GM12891 (cell line): ENCODE data around the gene HIRA.

Experiments
- PAX5 ChIP-seq: IDR thresholded peaks from 2 replicates; pipeline ENCODE4 v1.6.1; 2011; ENCODE audit warnings: low read length, moderate library complexity, mild to moderate bottlenecking; ENCODE audit not compliant: insufficient read depth, severe bottlenecking
- POLR2A ChIP-seq: IDR thresholded peaks from 2 replicates; pipeline ENCODE4 v1.6.1; 2011; ENCODE audit warnings: low read depth, low read length, control low read depth
- POLR2AphosphoS5 ChIP-seq: IDR thresholded peaks from 2 replicates; pipeline ENCODE4 v1.6.1; 2011; ENCODE audit warnings: low read depth, low read length, control low read depth
- SPI1 ChIP-seq: IDR thresholded peaks from 2 replicates; pipeline ENCODE4 v1.6.1; 2011; ENCODE audit warnings: low read depth, low read length, control low read depth
- TAF1 ChIP-seq: IDR thresholded peaks from 2 replicates; pipeline ENCODE4 v1.6.1; 2011; ENCODE audit warnings: low read depth, low read length, control low read depth

DNA sequence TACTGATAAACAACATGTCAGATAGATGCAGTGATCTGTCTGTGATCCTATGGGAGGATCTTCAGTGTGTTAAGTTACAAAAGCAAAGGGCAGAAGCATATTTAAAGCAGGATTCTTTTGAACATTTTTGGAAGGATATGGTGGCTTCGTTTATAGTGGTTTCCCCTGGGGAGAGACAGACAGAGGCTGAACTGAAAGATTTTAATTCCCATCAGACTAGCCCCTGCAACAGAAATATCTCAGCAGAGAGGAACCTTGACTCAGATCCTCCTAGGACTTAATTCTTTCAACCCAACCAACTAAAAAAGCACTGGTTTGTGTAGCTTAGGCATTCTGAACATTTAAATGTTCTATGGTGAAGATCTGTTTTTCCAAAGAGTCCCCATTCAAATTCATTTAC, 145.7 kb downstream of the HIRA start:
- TF ChIP-seq POLR2A: no peak
- no peak for TF ChIP-seq TAF1
- no peak for TF ChIP-seq PAX5
- no peak for TF ChIP-seq POLR2AphosphoS5
- no peak for TF ChIP-seq SPI1
